Measurements from ENCODE around the gene FXYD4.

- TF ChIP-seq ZFX (IDR thresholded peaks at IDR 0.05; ENCODE audit: borderline replicate concordance) (no peak), CTCF (IDR thresholded peaks at IDR 0.05) (no peak)
These were observed 21.3 kb downstream of the FXYD4 start for GRCh38 chr10:43392748-43393147.
